H1 (cell line): ENCODE measurements around the gene STRA8. TPM values are rescaled to one million over a fixed set of nuclear protein-coding genes. Genes with fewer than 3 reads are reported as not detected.

Experiments used
- CTCF ChIA-PET: fragments of 300-600 bp; sonication (Branson Sonifier 250); formaldehyde crosslinking; loops from one replicate; lab custom pipeline; 2021; ENCODE audit not compliant: partially characterized antibody; lab: Charles Lee
- POLR2A ChIA-PET: fragments of 300-600 bp; sonication (Branson Sonifier 250); formaldehyde crosslinking; loops from one replicate; lab custom pipeline; 2021; ENCODE audit warnings: inconsistent platforms; ENCODE audit not compliant: partially characterized antibody; lab: Charles Lee
- DNase-seq, 2 experiments: peaks; one replicate each; pipeline versions ENCODE4 v3.0.0 to v3.0.0-alpha.2; 2010 to 2022; ENCODE audit warnings: low spot score in 2 of 2, low read depth in 1 of 2, mixed read lengths in 1 of 2
- FAIRE-seq: peaks from 2 replicates; lab custom pipeline; 2011; peaks lifted over from hg19 to GRCh38; lab: Jason Lieb, UNC
- H2AFZ ChIP-seq: 2 replicates; pipeline ENCODE4 v1.8.1; 2012; ENCODE audit warnings: low read length, inconsistent platforms
- H2AK5ac ChIP-seq: 2 replicates; pipeline ENCODE4 v1.6.1; 2013; ENCODE audit warnings: low read depth, low read length
- H2BK120ac ChIP-seq: replicated peaks from 2 replicates; pipeline ENCODE3; 2013; ENCODE audit warnings: low read depth, low read length, inconsistent platforms
- H2BK12ac ChIP-seq: 2 replicates; pipeline ENCODE4 v1.6.1; 2013; ENCODE audit warnings: low read depth, low read length
- H2BK15ac ChIP-seq: 2 replicates; pipeline ENCODE4 v1.6.1; 2013; ENCODE audit warnings: low read length
- H2BK20ac ChIP-seq: 2 replicates; pipeline ENCODE4 v1.6.1; 2013; ENCODE audit warnings: low read length
- H2BK5ac ChIP-seq: 2 replicates; pipeline ENCODE4 v1.6.1; 2013; ENCODE audit warnings: low read depth, low read length
- H3K14ac ChIP-seq: 2 replicates; pipeline ENCODE4 v1.6.1; 2013; ENCODE audit warnings: inconsistent platforms; ENCODE audit not compliant: insufficient read length
- H3K18ac ChIP-seq: 2 replicates; pipeline ENCODE4 v1.6.1; 2013; ENCODE audit warnings: low read length; ENCODE audit errors: extremely low read depth
- H3K23ac ChIP-seq: 2 replicates; pipeline ENCODE4 v1.6.1; 2013; ENCODE audit warnings: inconsistent platforms; ENCODE audit not compliant: insufficient read length
- H3K23me2 ChIP-seq: 2 replicates; pipeline ENCODE4 v1.6.1; 2013; ENCODE audit warnings: low read depth, low read length
- H3K27ac ChIP-seq: 2 replicates; pipeline ENCODE4 v1.6.1; 2011; ENCODE audit warnings: low read depth, low read length, inconsistent platforms
- H3K27me3 ChIP-seq, 4 experiments: replicated peaks in 1 of 4; 1 replicate in 1 of 4; 2 replicates in 3 of 4; pipeline versions ENCODE4 v1.6.1 to v1.8.1; 2011 to 2013; ENCODE audit warnings: low read length in 3 of 4, mild to moderate bottlenecking in 3 of 4, inconsistent platforms in 2 of 4, mixed read lengths in 2 of 4, moderate library complexity in 1 of 4; ENCODE audit not compliant: control insufficient read depth in 3 of 4, insufficient read depth in 3 of 4; ENCODE audit errors: extremely low read depth in 1 of 4
- H3K36me3 ChIP-seq, 4 experiments: 2 replicates each; pipeline versions ENCODE4 v1.6.1 to v1.8.1; 2011 to 2013; ENCODE audit warnings: mild to moderate bottlenecking in 4 of 4, low read length in 3 of 4, moderate library complexity in 2 of 4, control low read depth in 1 of 4, inconsistent platforms in 1 of 4; ENCODE audit not compliant: insufficient read depth in 4 of 4, control insufficient read depth in 2 of 4
- H3K4ac ChIP-seq: replicated peaks from 2 replicates; pipeline ENCODE3; 2013; ENCODE audit warnings: low read length, low read depth, mixed read lengths, inconsistent platforms; ENCODE audit not compliant: insufficient read length
- H3K4me1 ChIP-seq, 4 experiments: replicated peaks in 1 of 4; 1 replicate in 1 of 4; 2 replicates in 3 of 4; pipeline versions ENCODE4 v1.6.1 to v1.8.1; 2011 to 2013; ENCODE audit warnings: low read length in 3 of 4, inconsistent platforms in 2 of 4, mixed read lengths in 1 of 4; ENCODE audit not compliant: insufficient read depth in 4 of 4, control insufficient read depth in 3 of 4
- H3K4me2 ChIP-seq, 2 experiments: 2 replicates each; pipeline versions ENCODE4 v1.6.1 to v1.8.1; 2011 to 2013; ENCODE audit warnings: low read depth in 2 of 2, low read length in 2 of 2, control low read depth in 1 of 2, inconsistent platforms in 1 of 2, mild to moderate bottlenecking in 1 of 2; ENCODE audit not compliant: insufficient read depth in 1 of 2
- H3K4me3 ChIP-seq, 4 experiments: fragments of 200-600, 300-600 bp in 1 of 4; sonication (generic), shearing (Covaris generic), sonication (Bioruptor Twin) in 1 of 4; 2 replicates each; pipeline versions ENCODE4 v1.5.1 to v1.8.1; 2011 to 2016; ENCODE audit warnings: low read length in 4 of 4, low read depth in 3 of 4, control low read depth in 2 of 4, inconsistent platforms in 2 of 4, mild to moderate bottlenecking in 2 of 4, mixed read lengths in 1 of 4, moderate library complexity in 1 of 4; ENCODE audit not compliant: insufficient read depth in 2 of 4; ENCODE audit errors: extremely low read depth in 1 of 4
- H3K56ac ChIP-seq: replicated peaks from 2 replicates; pipeline ENCODE3; 2013; ENCODE audit warnings: low read depth, mild to moderate bottlenecking, mixed read lengths, low read length, inconsistent platforms; ENCODE audit not compliant: insufficient read length
- H3K79me1 ChIP-seq: 2 replicates; pipeline ENCODE4 v1.6.1; 2013; ENCODE audit warnings: low read depth, low read length, control low read depth
- H3K79me2 ChIP-seq, 2 experiments: 2 replicates each; pipeline versions ENCODE4 v1.6.1 to v1.8.1; 2012 to 2013; ENCODE audit warnings: low read length in 2 of 2, mild to moderate bottlenecking in 2 of 2, inconsistent platforms in 1 of 2; ENCODE audit not compliant: insufficient read depth in 2 of 2, control insufficient read depth in 1 of 2
- H3K9ac ChIP-seq, 4 experiments: replicated peaks in 1 of 4; 1 replicate in 1 of 4; 2 replicates in 3 of 4; pipeline versions ENCODE4 v1.6.1 to v1.8.1; 2011 to 2013; ENCODE audit warnings: low read depth in 3 of 4, low read length in 3 of 4, control low read depth in 2 of 4, mild to moderate bottlenecking in 2 of 4, moderate library complexity in 2 of 4, inconsistent platforms in 1 of 4; ENCODE audit errors: extremely low read depth in 1 of 4
- H3K9me3 ChIP-seq, 2 experiments: 2 replicates each; pipeline versions ENCODE4 v1.6.1 to v1.8.1; 2012 to 2013; ENCODE audit warnings: mild to moderate bottlenecking in 2 of 2, moderate library complexity in 2 of 2, control low read depth in 1 of 2, inconsistent platforms in 1 of 2, low read depth in 1 of 2, low read length in 1 of 2, mixed read lengths in 1 of 2; ENCODE audit not compliant: insufficient read depth in 2 of 2
- H4K20me1 ChIP-seq, 2 experiments: replicated peaks in 1 of 2; 2 replicates each; pipeline versions ENCODE3 to v1.8.1; 2011 to 2013; ENCODE audit warnings: inconsistent platforms in 2 of 2, low read length in 2 of 2, mild to moderate bottlenecking in 1 of 2; ENCODE audit not compliant: insufficient read depth in 2 of 2, control insufficient read depth in 1 of 2
- H4K5ac ChIP-seq: 2 replicates; pipeline ENCODE4 v1.6.1; 2013; ENCODE audit warnings: low read length, low read depth, mixed read lengths, inconsistent platforms; ENCODE audit not compliant: insufficient read length
- H4K8ac ChIP-seq: 2 replicates; pipeline ENCODE4 v1.8.0; 2013; ENCODE audit warnings: mild to moderate bottlenecking, moderate library complexity, low read length, inconsistent platforms; ENCODE audit not compliant: insufficient read depth; ENCODE audit errors: extremely low read depth
- H4K91ac ChIP-seq: replicated peaks from 2 replicates; pipeline ENCODE3; 2013; ENCODE audit warnings: low read length, mixed read lengths, inconsistent platforms; ENCODE audit not compliant: insufficient read length
- CTBP2 ChIP-seq: IDR thresholded peaks from 2 replicates; pipeline ENCODE4 v1.7.0; 2011; ENCODE audit warnings: borderline replicate concordance, mild to moderate bottlenecking, moderate library complexity, mixed read lengths, low read length; ENCODE audit not compliant: insufficient read depth, insufficient read length
- POLR2A ChIP-seq, 2 experiments: IDR thresholded peaks; 1 replicate in 1 of 2; 2 replicates in 1 of 2; pipeline ENCODE4 v1.6.1; 2011; ENCODE audit warnings: low read depth in 2 of 2, low read length in 2 of 2, mild to moderate bottlenecking in 2 of 2; ENCODE audit errors: control extremely low read depth in 1 of 2
- RBBP5 ChIP-seq: IDR thresholded peaks from 2 replicates; pipeline ENCODE4 v1.7.1; 2012; ENCODE audit warnings: low read depth, mild to moderate bottlenecking, inconsistent platforms, low read length, moderate library complexity, borderline replicate concordance
- RXRA ChIP-seq: IDR thresholded peaks from 2 replicates; pipeline ENCODE4 v1.6.1; 2011; ENCODE audit warnings: low read depth, mild to moderate bottlenecking, low read length, moderate library complexity; ENCODE audit not compliant: insufficient read depth
- SP1 ChIP-seq: IDR thresholded peaks from 2 replicates; pipeline ENCODE4 v1.6.1; 2011; ENCODE audit warnings: low read depth, low read length
- TAF1 ChIP-seq: IDR thresholded peaks from 2 replicates; pipeline ENCODE4 v1.6.1; 2011; ENCODE audit warnings: mild to moderate bottlenecking, low read depth, low read length
- WGBS, 2 experiments: shearing (Covaris generic) in 1 of 2; methylation state at CpG; one replicate each; pipeline versions ENCODE4 v1.1.6 to v1.1.7; 2013 to 2015; ENCODE audit warnings: low lambda C conversion rate in 2 of 2, mixed read lengths in 2 of 2, inconsistent platforms in 1 of 2, low coverage in 1 of 2, missing lambda C conversion rate in 1 of 2; ENCODE audit not compliant: insufficient replicate concordance in 2 of 2, insufficient coverage in 1 of 2, insufficient read length in 1 of 2; ENCODE audit errors: extremely low coverage in 1 of 2, missing lambda C conversion rate in 1 of 2; 5-methylcytosine and 5-hydroxymethylcytosine counted together
- polyA plus RNA-seq, 7 experiments: library from polyadenylated mRNA; depleted of rRNA in 3 of 7; stranded (reverse) in 5 of 7; unstranded in 2 of 7; fragments of >200 nt in 5 of 7; fragments of 200-250 nt in 2 of 7; gene quantifications; 1 replicate in 5 of 7; 2 replicates in 1 of 7; 4 replicates in 1 of 7; pipeline versions ENCODE4 v1.2.1 to v1.2.3, GENCODE V29; 2011 to 2013; ENCODE audit warnings: missing spikeins in 2 of 7, mixed read lengths in 2 of 7
- total RNA-seq: library from RNA; stranded (reverse); fragmentation: NEBNext Ultra II Directional; extraction: Animal tissue kit (Norgen Biotek cat#: 25700); gene quantifications from 2 replicates; pipeline ENCODE4 v1.2.1, GENCODE V29; 2021

The STRA8 gene
- total and polyA plus RNA-seq, 2 of the 8 experiments (the other 6 are each of a cell fraction or from before 2014, with no cell fraction given), result not detected

DNA sequence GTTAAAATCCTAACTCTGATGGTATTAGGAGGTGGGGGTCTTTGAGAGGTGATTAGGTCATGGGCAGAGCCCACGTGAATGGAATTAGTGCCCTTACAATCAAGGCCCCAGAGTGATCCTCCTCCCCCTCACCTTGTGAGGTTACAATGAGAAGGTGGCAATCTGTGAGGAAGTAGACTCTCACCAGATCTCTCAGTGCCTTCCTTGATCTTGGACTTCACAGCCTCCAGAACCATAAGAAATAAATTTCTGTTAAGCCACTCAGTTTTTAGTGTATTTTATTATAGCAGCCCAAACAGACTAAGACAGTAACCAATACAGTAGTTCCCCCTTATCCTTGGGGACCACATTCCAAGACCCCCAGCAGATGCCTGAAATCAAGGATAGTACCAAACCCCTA, 32.0 kb downstream of the STRA8 start:
- no peak overlapping the region for H2BK120ac ChIP-seq
- FAIRE-seq, result no peak
- no peak overlapping the region for H2BK20ac ChIP-seq
- no peak overlapping the region for H4K5ac ChIP-seq
- H3K4me1 ChIP-seq, result no peaks in the 10 kb centered on the region; a peak in 1 of 7 replicates
- no peak overlapping the region for H3K23ac ChIP-seq
- H3K56ac ChIP-seq, result no peak overlapping the region
- H3K9me3 ChIP-seq, result peaks cover 0 to 2% of the 10 kb centered on the region in 2 experiments; a peak in 1 of 4 replicates
- no peak overlapping the region for H2AK5ac ChIP-seq
- no peaks in the 10 kb centered on the region for H3K27me3 ChIP-seq
- H2BK5ac ChIP-seq, result no peak overlapping the region
- POLR2A ChIA-PET, result no interaction called here
- no peaks in the 10 kb centered on the region for H3K79me2 ChIP-seq
- no peak overlapping the region for H4K91ac ChIP-seq
- TF ChIP-seq TAF1 (no peak), SP1 (no peak), CTBP2 (no peak), POLR2A (IDR thresholded peaks at IDR 0.05; ENCODE audit: control extremely low read depth in 1 of 2, low read depth in 2 of 2, low read length in 2 of 2) (no peak), RXRA (no peak), RBBP5 (no peak)
- TF ChIP-seq, all 59 proteins: peak for 0
- H2AFZ ChIP-seq, result no peak overlapping the region
- H2BK12ac ChIP-seq, result no peak overlapping the region
- no peak overlapping the region for H3K18ac ChIP-seq
- no peak overlapping the region for H3K27ac ChIP-seq
- no peaks in the 10 kb centered on the region for H3K36me3 ChIP-seq
- CTCF ChIA-PET, result interaction anchor here (1.8 kb wide), 1 partner anchor 9 kb away, joined by 9 read pairs; no protein-coding TSS in a partner anchor
- H3K14ac ChIP-seq, result no peak overlapping the region
- H3K79me1 ChIP-seq, result no peaks in the 10 kb centered on the region
- H3K9ac ChIP-seq, result no peak overlapping the region
- H3K4me2 ChIP-seq, result no peak overlapping the region
- WGBS, 2 experiments, result 71% methylated on average over 1 of the region's 1 CpG; no CpG with 5 or more reads in 1 of the 2 experiments
- DNase-seq, result no peak
- H3K4ac ChIP-seq, result no peak overlapping the region
- no peak overlapping the region for H4K8ac ChIP-seq
- H2BK15ac ChIP-seq, result no peak overlapping the region
- no peak overlapping the region for H3K4me3 ChIP-seq
- no peaks in the 10 kb centered on the region for H3K23me2 ChIP-seq
- H4K20me1 ChIP-seq, result no peaks in the 10 kb centered on the region
